Fibroblast of lung (primary cell): ENCODE data around the gene C1orf105. TPM values are rescaled to one million over a fixed set of nuclear protein-coding genes. Genes with fewer than 3 reads are reported as not detected.

Experiments
- DNase-seq, 2 donors: peaks; one replicate each; pipeline versions ENCODE4 v3.0.0 to v3.0.0-alpha.2; 2010; ENCODE audit warnings: low read depth in 2 of 2
- H2AFZ ChIP-seq: 2 replicates; pipeline ENCODE4 v1.5.1; 2012; ENCODE audit warnings: low read length, control low read depth, inconsistent platforms
- H3K27ac ChIP-seq: 2 replicates; pipeline ENCODE4 v1.5.1; 2011; ENCODE audit warnings: low read length, control low read depth; ENCODE audit not compliant: insufficient read depth
- H3K27me3 ChIP-seq: 2 replicates; pipeline ENCODE4 v1.5.1; 2011; ENCODE audit warnings: mild to moderate bottlenecking, low read length; ENCODE audit not compliant: control insufficient read depth, insufficient read depth
- H3K36me3 ChIP-seq: 2 replicates; pipeline ENCODE4 v1.5.1; 2011; ENCODE audit warnings: low read length; ENCODE audit not compliant: control insufficient read depth, insufficient read depth
- H3K4me1 ChIP-seq: 2 replicates; pipeline ENCODE4 v1.5.1; 2011; ENCODE audit warnings: low read length; ENCODE audit not compliant: control insufficient read depth, insufficient read depth; ENCODE audit errors: extremely low read depth
- H3K4me2 ChIP-seq: 2 replicates; pipeline ENCODE4 v1.5.1; 2011; ENCODE audit warnings: low read length, control low read depth; ENCODE audit not compliant: insufficient read depth; ENCODE audit errors: extremely low read depth
- H3K4me3 ChIP-seq, 4 experiments: fragments of 200-600 bp in 1 of 4; sonication (generic) in 1 of 4; replicated peaks in 1 of 4; 2 replicates each; pipeline ENCODE4 v1.5.1; 2011 to 2016; ENCODE audit warnings: low read length in 4 of 4, low read depth in 3 of 4, mild to moderate bottlenecking in 3 of 4, control low read depth in 2 of 4, inconsistent platforms in 1 of 4, mixed read lengths in 1 of 4; ENCODE audit not compliant: insufficient read depth in 1 of 4; ENCODE audit errors: control extremely low read depth in 1 of 4
- H3K79me2 ChIP-seq: 2 replicates; pipeline ENCODE4 v1.5.1; 2012; ENCODE audit warnings: mild to moderate bottlenecking, low read length, inconsistent platforms; ENCODE audit not compliant: control insufficient read depth, insufficient read depth
- H3K9ac ChIP-seq: 2 replicates; pipeline ENCODE4 v1.5.1; 2011; ENCODE audit warnings: mild to moderate bottlenecking, low read length, control low read depth; ENCODE audit not compliant: insufficient read depth
- H3K9me3 ChIP-seq: 2 replicates; pipeline ENCODE4 v1.5.1; 2012; ENCODE audit warnings: low read depth, low read length; ENCODE audit not compliant: control insufficient read depth, insufficient read depth
- H4K20me1 ChIP-seq: 2 replicates; pipeline ENCODE4 v1.5.1; 2011; ENCODE audit warnings: low read length; ENCODE audit not compliant: control insufficient read depth, insufficient read depth; ENCODE audit errors: extremely low read depth
- CTCF ChIP-seq, 2 donors: IDR thresholded peaks in 1 of 2; conservative IDR thresholded peaks in 1 of 2; 1 replicate in 1 of 2; 2 replicates in 1 of 2; pipeline ENCODE4 v1.5.1; 2011 to 2012; ENCODE audit warnings: low read length in 2 of 2, control low read depth in 1 of 2, inconsistent platforms in 1 of 2, low read depth in 1 of 2, mild to moderate bottlenecking in 1 of 2
- EZH2 ChIP-seq: IDR thresholded peaks from 2 replicates; pipeline ENCODE4 v1.5.1; 2012; ENCODE audit warnings: low read length, control low read depth, mild to moderate bottlenecking; ENCODE audit errors: missing control alignments
- polyA plus RNA-seq, 2 donors: library from polyadenylated mRNA; depleted of rRNA in 1 of 2; stranded (reverse) in 1 of 2; unstranded in 1 of 2; fragments of >200 nt; gene quantifications; 2 replicates each; pipeline ENCODE4 v1.2.1, GENCODE V29; 2011 to 2012; ENCODE audit warnings: missing spikeins in 1 of 2
- total RNA-seq: library from RNA; depleted of rRNA; stranded (reverse); fragments of >200 nt; gene quantifications from 2 replicates; pipeline ENCODE4 v1.2.1, GENCODE V29; 2014

The C1orf105 gene
- total and polyA plus RNA-seq, 2 donors (not counting 1 experiment from before 2014, with no cell fraction given) = not detected

GRCh38 chr1:172421974-172422604, 1.6 kb downstream of the C1orf105 start:
- no peaks in the 10 kb centered on the region for H3K79me2 ChIP-seq
- no peaks in the 10 kb centered on the region for H3K9me3 ChIP-seq
- H3K4me1 ChIP-seq = no peaks in the 10 kb centered on the region
- H2AFZ ChIP-seq = no peak overlapping the region
- no peak overlapping the region for H3K4me3 ChIP-seq
- DNase-seq = peak in 1 of 2 donors; percentile 26
- no peaks in the 10 kb centered on the region for H4K20me1 ChIP-seq
- no peaks in the 10 kb centered on the region for H3K27me3 ChIP-seq
- TF ChIP-seq EZH2 = no peak
- TF ChIP-seq CTCF (conservative IDR thresholded peaks at IDR 0.05 in 1 of 2, IDR thresholded peaks at IDR 0.05 in 1 of 2; ENCODE audit: low read depth in 1 of 2, low read length in 2 of 2) = no peak
- H3K27ac ChIP-seq = no peak overlapping the region
- no peaks in the 10 kb centered on the region for H3K36me3 ChIP-seq
- no peak overlapping the region for H3K9ac ChIP-seq
- H3K4me2 ChIP-seq = no peak overlapping the region

DNA sequence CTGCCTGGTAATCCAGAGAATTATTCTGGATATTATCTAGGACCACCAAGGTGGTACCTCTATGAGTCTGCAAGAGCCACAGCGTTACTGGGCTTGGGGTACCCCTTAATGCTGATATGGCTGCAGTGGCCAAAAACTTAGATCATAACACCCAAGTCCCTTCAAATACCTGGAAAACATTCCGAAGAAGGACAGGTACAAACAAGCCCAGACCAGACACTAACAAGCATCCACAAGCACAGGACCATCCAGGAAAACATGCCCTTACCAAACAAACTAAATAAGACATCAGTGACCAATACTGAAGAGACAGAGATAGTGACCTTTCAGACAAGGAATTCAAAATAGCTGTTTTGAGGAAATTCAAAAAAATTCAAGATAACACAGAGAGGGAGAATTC, 2.9 kb downstream of the C1orf105 start:
- H2AFZ ChIP-seq = no peak overlapping the region
- H3K9ac ChIP-seq = no peak overlapping the region
- H3K36me3 ChIP-seq = no peaks in the 10 kb centered on the region
- no peaks in the 10 kb centered on the region for H3K27me3 ChIP-seq
- H4K20me1 ChIP-seq = no peaks in the 10 kb centered on the region
- no peak for DNase-seq
- H3K9me3 ChIP-seq = no peaks in the 10 kb centered on the region
- no peak for TF ChIP-seq CTCF (conservative IDR thresholded peaks at IDR 0.05 in 1 of 2, IDR thresholded peaks at IDR 0.05 in 1 of 2; ENCODE audit: low read depth in 1 of 2, low read length in 2 of 2)
- no peak for TF ChIP-seq EZH2
- H3K4me1 ChIP-seq = no peaks in the 10 kb centered on the region
- no peak overlapping the region for H3K4me2 ChIP-seq
- H3K4me3 ChIP-seq = no peak overlapping the region
- H3K79me2 ChIP-seq = no peaks in the 10 kb centered on the region
- H3K27ac ChIP-seq = no peak overlapping the region

GRCh38 chr1:172425339-172425738, 4.9 kb downstream of the C1orf105 start:
- no peaks in the 10 kb centered on the region for H3K36me3 ChIP-seq
- H3K27me3 ChIP-seq = no peaks in the 10 kb centered on the region
- DNase-seq = no peak
- no peak overlapping the region for H2AFZ ChIP-seq
- no peaks in the 10 kb centered on the region for H3K4me1 ChIP-seq
- no peaks in the 10 kb centered on the region for H4K20me1 ChIP-seq
- H3K79me2 ChIP-seq = no peaks in the 10 kb centered on the region
- TF ChIP-seq EZH2 = no peak
- no peak for TF ChIP-seq CTCF (conservative IDR thresholded peaks at IDR 0.05 in 1 of 2, IDR thresholded peaks at IDR 0.05 in 1 of 2; ENCODE audit: low read depth in 1 of 2, low read length in 2 of 2)
- no peak overlapping the region for H3K9ac ChIP-seq
- no peak overlapping the region for H3K4me3 ChIP-seq
- no peak overlapping the region for H3K27ac ChIP-seq
- no peaks in the 10 kb centered on the region for H3K9me3 ChIP-seq
- H3K4me2 ChIP-seq = no peak overlapping the region
